ENCODE measurements around the gene ANGPTL8.

The ANGPTL8 gene, protein sequence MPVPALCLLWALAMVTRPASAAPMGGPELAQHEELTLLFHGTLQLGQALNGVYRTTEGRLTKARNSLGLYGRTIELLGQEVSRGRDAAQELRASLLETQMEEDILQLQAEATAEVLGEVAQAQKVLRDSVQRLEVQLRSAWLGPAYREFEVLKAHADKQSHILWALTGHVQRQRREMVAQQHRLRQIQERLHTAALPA

DNA sequence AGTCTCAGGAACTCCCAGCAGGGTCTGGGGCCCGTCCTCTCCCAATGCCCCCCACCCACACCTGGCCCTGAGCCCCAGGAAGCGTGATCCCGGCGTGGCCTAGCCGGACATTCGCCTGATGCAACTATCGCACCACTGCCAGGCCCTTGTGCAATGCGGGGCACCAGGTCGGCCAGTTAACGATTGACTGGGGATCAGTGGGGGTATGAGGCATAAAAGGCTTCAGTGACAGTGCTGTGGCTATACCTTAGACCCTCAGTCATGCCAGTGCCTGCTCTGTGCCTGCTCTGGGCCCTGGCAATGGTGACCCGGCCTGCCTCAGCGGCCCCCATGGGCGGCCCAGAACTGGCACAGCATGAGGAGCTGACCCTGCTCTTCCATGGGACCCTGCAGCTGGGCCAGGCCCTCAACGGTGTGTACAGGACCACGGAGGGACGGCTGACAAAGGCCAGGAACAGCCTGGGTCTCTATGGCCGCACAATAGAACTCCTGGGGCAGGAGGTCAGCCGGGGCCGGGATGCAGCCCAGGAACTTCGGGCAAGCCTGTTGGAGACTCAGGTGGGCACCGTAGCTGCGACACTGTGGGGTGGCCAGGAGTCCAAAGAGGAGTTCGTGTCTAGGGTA lies at the start of gene ANGPTL8:
TSS of gene ANGPTL8 (plus strand) at position 243 of the 624 bp plus-strand sequence. CDS start at position 262, 19 bp downstream.
- DNase-seq (ENCODE audit: low spot score): no peak

DNA sequence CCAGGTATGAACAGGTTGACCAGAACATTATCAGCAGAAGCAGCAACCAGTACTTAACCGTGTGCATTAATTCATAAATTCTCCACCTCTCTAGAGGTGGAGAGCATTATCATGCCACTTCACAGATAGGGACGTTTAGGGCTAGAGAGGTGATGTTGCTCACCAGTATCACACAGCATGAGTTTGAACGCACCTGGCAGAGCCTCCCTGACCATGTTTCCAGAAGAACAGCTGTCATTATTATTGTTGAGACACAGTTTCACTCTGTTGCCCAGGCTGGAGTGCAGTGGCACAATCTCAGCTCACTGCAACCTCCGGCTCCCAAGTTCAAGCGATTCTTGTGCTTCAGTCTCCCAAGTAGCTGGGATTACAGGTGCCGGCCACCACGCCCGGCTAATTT lies 48.9 kb upstream of the ANGPTL8 start:
- DNase-seq (ENCODE audit: low spot score): no peak

DNA sequence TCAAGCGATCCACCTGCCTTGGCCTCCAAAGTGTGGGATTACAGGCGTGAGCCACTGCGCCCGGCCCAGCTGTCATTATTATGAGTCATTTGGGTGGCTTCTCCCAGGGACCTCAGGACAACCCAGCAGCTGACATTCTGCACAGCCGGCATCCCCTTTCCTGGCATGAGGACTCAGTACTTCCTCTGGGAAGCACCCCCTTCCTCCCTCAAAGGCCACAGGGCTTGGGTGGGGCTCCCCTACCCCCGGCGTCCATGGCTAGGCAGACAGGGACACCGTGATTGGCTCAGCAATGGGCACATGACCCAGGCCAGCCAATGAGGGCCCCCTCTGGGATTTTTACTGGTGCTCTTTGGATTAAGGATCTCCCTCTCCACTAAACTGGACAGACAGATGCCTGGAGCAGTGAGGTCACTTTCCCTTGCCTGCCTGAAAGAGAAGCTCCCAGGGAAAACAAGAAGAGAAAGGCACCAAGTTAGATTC lies 48.1 kb upstream of the ANGPTL8 start:
- DNase-seq (ENCODE audit: low spot score): peak; percentile 24

DNA sequence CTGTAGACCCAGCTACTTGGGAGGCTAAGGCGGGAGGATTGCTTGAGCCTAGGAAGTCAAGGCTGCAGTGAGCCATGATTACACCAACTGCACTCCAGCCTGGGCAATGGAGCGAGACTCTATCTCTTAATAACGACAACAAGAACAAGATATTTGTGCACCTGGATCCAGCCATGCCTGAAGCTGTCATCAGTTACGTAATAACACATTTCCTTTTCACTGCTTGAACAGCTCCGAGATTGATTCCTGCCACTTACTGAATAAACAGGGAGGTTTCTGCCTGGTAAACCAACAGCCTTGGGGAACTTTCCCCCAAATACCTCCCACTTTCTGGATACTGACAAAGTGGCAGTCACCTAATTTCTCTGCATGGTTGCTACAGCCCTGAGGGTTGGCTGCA lies 47.5 kb upstream of the ANGPTL8 start:
- DNase-seq (ENCODE audit: low spot score): no peak

DNA sequence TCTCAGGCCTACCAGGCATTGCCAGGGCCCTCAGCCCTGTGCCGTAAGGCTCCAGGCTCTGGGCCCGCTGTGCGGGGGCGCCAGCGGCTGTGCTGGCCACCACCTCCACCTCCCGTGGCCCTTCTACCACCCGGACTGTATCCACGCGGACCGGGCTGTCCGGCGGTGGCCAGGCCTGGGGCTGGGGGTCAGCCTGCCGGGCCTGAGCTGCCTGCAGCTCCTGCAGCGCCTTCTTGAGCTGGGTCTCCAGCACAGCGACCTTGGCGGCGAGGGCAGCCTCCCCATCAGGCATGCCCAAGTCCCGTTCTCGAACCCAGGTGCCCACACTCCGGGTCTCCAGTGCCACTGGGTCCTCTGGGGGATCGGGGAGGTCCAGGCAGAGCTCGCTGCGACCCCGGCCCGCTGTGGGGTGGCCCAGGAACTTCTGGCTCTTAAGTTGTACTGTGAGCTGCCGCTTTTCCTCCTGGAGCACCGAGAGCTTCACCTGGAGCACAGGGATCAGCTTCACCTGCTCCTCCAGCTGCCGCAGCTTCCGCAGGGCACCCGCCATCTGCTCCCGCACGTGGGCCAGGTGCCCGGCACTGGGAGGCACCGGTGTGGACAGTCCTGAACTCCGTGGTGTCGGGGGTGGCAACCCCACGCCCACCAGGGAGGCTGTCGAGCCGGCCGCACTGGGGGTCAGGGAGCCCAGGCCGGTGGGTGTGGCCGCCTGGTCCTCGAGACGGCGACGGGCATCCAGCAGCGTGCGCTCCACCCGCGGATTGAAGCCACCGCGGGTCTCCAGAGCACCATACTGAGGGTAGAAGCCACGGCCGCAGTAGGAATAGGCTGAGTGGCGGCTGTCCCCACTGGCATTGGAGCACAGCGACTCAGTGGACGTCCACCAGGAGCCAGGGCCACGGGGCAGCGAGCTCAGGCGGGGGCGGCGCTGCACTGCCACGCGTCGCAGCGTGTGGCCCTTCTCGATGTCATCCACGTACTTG lies 46.2 kb upstream of the ANGPTL8 start:
- no peak for DNase-seq (ENCODE audit: low spot score)

DNA sequence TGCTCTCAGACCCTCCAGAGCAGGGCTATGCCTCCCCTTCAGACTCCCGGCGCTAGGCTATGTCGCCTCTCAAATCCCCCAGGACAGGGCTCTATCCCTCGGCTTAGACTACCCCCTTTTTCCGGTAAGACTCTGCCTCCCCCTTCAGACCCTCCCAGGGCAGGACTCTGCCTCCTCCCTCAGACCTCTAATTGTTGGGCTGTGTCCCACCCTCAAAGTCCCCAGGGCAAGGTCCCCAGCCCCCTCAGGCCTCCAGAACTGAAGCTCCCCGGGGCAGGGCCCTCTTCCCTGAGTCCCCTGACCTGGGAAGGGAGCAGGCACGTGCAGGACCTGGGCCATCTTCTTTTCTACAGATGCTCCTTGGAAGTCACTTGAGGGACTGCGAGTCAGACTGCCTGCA lies 45.2 kb upstream of the ANGPTL8 start:
- DNase-seq (ENCODE audit: low spot score): no peak

DNA sequence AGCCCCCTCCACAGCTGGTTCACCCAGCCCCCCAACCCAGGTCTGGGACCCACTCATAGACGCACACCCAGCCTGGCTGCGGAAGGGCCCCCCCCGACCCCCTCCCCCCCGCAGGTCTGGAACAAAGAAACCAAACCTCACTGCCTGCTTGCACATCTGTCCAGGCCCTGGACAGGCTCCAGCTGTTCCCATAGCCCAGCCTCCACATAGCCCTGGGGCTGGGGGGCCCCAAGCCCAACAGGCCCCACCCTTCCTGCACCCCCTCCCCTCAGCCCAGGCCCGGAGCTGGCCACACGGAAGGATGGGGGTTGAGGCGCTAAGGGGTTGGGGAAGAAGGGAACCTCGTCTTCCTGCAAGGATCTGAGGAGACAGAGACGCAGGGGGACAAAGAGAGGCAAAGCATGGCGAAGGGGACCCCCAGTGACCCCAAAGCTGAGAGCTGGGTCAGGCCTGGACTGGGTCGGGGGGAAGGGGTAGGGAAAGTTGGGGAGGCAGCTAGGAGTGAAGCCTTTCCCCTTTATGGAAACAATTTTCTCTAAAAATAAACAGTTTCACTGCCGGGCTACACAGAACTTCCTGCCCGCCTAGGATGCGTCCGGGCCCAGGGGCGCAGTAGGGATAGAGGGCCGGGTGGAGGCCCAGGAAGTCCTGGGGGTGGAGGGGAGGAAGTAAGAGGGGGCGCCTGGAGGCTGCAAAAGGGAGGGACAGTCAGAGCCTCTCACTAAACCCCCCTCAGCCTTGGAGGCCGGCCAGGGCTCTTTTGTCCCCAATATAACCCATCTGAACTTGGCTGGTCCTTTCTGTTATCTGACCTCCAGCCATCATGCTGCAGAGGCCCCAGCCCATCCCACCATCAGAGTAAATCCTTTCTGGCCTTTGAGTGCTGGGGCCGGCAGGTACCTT lies 44.5 kb upstream of the ANGPTL8 start:
- no peak for DNase-seq (ENCODE audit: low spot score)

DNA sequence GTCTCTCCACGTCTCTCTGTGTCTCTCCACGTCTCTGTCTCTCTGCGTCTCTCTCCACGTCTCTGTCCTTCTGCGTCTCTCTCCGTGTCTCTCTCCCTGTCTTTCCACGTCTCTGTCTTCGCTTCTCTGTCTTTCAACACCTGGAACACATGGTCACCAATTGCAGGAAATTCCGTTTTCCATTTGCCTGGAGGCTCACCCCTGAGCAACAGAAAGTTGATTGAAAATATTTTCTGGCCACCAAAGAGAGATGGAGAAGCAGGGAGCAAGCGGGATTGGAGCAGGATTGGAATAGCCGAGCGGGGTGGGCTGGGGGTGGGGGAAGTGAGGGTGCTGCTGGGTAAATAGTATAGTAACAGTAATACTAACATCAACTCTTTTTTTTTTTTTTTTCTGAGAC lies 43.7 kb upstream of the ANGPTL8 start:
- DNase-seq (ENCODE audit: low spot score): no peak

DNA sequence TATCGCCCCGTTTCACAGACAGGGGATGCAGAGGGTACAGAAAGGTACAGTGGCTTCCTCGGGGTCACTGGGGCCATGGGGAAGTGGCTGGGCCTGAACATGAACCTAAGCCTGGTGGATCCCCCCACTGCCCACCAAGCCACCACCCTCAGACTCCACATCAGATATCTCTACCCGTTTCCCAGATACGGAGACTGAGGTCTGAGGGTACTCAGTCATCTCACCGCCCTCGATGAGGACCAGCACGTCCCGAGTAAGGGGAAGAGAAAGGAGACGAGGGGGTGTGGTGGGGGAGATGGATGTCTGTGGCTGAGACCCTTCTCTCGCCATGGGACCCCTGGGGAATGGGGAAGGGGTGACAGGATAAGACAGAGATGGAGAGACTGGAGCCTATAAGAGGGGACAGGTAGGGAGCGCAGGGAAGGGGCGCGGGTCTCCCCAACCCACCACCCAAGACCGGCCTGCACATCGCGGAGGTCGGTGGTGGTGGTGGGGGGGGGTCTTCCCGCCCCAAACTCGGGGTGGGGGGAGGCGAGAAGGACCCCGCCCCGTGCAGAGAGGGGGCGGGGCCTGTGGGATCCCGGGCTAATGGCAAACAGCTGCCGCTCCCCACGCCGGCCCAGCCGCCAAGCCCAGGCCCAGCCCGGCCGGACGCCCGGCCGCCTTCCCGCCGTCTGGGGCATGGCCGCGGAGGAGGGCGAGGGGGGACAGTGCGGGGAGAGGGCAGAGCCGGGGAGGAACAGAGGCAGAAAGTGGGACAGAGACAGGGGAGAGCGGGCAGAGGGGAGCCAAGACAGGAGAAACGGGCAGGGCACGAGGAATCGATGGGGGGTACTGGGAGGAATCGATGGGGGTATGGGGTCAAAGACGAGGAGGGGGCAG lies 42.8 kb upstream of the ANGPTL8 start:
- DNase-seq (ENCODE audit: low spot score): no peak

DNA sequence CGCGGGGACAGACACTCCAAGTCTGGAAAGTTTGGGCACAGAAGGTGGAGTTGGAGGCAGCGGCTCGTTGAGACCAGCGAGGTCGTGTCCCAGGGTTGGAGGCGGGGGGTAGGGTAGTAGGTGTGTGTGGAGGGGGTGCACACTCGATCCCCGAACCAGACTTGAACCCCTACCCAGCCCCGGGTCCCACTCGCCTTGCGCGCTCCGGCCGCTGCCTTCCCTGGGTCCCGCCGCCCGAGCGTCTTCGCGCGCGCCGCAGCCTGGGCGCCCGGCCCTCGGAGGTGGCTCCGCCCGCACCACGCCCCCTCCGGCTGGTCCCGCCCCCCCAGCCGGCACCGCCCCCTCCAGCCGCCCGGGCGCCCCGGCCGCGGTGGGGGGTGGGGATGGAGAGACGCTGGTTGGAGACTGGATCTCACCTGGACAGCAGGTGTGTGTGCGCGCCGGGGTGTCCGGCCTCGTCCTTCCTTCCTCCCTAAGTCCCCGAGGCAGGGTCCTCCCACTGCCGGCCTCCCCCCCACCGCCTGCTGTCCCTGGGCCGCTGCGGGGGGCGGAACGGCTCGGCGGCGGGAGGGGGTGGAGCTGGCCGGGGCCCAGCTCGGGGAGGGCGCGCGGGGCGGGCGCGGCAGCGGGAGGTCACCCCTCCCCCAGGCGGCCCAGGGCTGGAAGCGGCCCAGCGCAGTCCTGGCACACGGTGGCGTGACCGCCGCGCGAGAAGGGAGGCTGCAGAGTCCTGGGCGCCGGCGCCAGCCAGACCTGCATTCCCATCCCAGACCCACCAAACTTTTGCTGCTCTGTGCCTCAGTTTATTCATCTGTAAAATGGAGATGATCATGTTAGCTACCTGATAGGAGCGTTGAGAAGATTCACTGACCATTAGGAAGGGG lies 41.9 kb upstream of the ANGPTL8 start, which contains the start of gene KANK2:
TSS of gene KANK2 (minus strand) at position 255 of the 884 bp plus-strand sequence. CDS start 3,034 bp downstream, outside the sequence.
- DNase-seq (ENCODE audit: low spot score): peak; percentile 46

DNA sequence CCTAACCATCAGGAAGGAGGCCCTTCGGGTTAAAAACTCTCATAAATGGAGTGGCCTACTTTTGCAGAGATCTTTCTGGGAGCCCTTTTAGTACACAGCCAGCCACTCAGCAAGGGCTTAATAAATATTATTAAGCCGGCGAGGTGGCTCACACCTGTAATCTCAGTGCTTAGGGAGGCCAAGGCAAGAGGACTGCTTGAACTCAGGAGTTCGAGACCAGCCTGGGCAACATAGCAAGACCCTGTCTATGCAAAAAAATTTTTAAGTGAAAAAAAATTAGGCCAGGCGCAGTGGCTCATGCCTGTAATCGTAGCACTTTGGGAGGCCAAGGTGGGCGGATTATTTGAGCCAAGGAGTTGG lies 41.3 kb upstream of the ANGPTL8 start:
- no peak for DNase-seq (ENCODE audit: low spot score)

DNA sequence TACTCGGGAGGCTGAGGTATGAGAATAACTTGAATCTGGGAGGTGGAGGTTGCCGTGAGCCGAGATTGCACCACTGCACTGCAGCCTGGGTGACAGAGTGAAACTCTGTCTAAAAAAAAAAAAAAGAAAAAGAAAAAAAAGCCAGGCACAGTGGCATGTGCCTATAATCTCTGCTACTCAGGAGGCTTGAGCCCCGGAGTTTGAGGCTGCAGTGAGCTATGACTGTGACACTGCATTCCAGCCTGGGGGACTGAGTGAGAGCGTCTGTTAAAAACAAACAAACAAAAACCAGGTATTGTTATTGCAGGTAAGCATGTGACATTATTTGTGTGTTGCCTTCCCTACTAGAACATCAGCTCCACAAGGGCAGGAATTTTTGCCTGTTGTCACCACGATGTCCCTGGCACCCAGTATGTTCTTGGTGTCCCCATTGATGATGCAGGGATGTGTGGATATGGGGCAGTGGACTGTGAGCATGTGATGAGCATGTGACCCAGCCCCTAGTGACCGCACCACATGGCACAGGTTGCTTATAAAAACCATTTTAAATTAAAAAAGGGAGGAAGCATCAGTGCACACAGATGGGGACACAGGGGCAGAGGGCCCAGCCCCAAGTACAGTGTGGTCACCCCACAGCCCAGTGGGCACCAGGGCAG lies 40.5 kb upstream of the ANGPTL8 start:
- DNase-seq (ENCODE audit: low spot score): no peak

DNA sequence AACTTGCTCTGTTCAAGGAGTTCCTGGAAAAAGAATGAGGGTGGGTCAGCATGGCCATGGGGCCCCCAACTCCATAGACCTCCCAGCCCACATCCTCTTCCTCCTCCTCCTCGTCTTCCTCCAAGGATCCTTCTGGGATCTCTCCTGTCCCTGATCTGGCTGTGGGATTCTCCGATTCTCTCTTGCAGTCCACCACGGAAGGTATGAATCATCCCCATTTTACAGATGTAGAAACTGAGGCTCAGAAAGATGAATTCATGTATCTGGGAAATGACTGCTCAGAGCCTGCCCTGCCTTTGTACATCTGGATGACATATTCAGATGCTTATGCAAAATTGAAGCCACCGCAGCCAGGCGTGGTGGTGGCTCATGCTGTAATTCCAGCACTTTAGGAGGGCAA lies 39.9 kb upstream of the ANGPTL8 start:
- no peak for DNase-seq (ENCODE audit: low spot score)

DNA sequence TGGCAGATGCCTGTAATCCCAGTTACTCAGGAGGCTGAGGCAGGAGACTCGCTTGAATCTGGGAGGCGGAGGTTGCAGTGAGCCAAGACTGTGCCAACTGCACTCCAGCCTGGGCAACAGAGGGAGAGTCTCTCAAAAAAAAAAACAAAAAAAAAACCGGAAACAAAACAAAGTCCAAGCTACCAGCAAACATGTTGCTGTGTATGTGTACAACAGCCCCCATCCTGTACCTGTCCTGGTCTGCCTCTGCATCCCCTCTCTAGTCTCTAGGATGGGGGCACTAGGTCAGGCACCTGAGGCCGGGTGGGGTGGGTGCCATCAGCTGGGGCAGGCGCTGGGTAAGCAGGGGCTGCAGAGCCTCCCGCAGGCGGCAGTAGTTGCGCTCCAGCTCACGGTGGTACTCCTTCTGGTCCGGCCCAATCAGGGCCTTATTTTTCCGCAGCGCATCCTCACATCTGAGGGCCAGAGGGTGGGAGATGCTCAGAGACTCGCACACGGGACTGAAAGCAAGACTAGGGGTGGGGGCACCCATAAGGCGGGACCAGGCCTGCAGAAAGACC lies 39.3 kb upstream of the ANGPTL8 start:
- DNase-seq (ENCODE audit: low spot score): no peak

DNA sequence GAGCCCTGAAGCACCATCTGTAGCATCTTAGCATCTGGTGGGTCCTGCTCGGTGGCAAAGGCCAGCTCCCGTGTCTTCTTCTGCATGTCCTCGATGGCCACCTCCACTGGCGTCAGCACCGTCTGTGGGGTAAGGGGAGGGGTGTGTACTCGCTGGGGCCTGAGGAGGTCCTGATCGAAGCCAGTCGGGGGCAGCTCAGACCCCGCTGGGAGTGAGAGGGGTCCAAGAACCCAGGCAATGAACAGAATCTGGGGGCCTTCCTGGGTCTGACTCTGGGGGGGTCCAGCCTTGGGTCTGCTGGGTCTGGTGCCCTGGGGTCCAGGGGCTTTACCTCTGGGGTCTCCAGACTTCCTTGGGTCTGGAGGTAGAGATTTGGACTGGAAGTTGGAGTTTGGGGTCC lies 38.5 kb upstream of the ANGPTL8 start:
- DNase-seq (ENCODE audit: low spot score): no peak

DNA sequence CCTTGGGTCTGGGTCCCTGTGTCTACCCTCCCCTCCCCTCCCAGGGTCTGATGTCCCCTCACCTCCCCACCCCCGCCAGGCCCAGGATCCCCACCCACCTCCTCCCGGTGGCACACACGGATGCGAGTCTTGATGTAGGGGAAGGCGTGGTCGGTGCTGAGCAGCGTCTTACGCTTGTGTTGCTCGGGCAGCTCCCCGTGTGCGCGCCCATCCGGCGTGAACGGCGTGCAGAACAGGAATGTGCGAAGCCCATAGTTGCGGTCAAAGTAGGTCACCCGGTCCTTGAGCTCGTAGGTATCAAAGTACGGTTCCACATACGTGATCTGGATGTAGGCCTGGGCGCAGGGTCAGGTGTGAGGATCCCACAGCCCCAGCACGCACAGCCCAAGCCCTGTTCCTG lies 37.6 kb upstream of the ANGPTL8 start:
- DNase-seq (ENCODE audit: low spot score): no peak

DNA sequence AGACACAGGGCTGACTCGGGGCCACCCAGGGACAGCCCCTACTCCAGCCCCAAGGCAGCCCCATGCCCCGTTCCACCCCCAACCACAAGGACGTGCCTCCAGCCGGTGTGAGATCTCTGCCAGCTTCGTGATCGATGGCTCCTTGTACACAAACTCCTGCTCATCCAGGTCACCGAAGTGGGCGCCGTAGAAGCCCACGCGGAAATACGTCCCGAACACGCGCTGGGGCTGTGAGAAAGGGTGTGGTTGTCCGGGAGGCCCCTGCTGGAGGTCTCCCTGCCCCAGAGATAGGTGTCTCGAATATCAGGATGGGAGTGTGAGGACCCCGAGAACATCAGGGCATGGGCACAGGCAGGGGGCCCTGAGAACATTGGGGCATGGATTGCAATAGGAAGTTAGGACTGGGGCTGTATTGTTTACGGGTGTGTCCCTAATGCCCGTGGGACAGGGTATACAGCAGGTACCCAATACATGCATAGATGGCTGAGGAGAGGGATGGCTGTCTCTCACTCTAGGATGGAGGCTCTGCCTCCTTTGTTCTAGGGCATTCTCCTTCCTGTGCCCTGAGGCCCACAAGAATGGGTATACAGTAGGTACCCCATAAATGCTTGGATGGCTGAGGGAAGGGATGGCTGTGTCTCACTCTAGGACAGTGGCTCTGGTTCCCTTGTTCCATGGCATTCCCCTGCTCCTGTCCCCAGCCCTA lies 36.8 kb upstream of the ANGPTL8 start:
- DNase-seq (ENCODE audit: low spot score): no peak
